ENCODE results near the gene C6orf163.

- TF ChIP-seq POLR2AphosphoS5 (IDR thresholded peaks at IDR 0.05; ENCODE audit: low read depth, low read length) = no peak
- TF ChIP-seq REST (IDR thresholded peaks at IDR 0.05; ENCODE audit: insufficient read depth in 1 of 2, low read depth in 2 of 2, low read length in 2 of 2) = no peak
- no peak for TF ChIP-seq SIN3A (IDR thresholded peaks at IDR 0.05; ENCODE audit: borderline replicate concordance, insufficient read depth, low read length)
- no peak for TF ChIP-seq TAF1 (IDR thresholded peaks at IDR 0.05; ENCODE audit: borderline replicate concordance, insufficient read depth, low read length)
- no peak for TF ChIP-seq FOXP2 (optimal IDR thresholded peaks at IDR 0.05; ENCODE audit: borderline replicate concordance, extremely low read depth, extremely low read length, insufficient read depth)
Measured at GRCh38 chr6:87333591-87334181, 10.9 kb upstream of the C6orf163 start.
